ENCODE measurements around the gene TMA7B. TPM values are rescaled to one million over a fixed set of nuclear protein-coding genes. Genes with fewer than 3 reads are reported as not detected.

Gene TMA7B
- total RNA-seq, 3 donors from 2014 or later (not counting 1 experiment from before 2014, with no cell fraction given), result 2.6 to 8.7 (median 6.7) TPM

DNA sequence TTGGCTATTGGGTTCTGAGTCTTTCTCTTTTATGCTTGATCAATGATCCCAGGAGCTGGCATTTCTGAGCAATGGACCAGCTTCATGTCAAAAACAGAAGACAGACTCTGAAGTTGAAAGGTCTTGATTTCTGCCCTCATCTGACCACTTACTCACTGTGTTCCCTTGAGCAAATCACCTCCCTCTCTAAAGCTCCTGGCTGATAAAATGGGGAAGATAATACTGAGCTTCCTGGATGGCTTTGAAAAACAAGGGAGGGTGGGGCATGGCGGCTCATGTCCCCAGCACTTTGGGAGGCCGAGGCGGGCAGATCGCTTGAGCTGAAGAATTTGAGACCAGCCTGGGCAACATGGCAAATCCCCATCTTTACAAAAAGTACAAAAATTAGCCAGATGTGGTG, 40.9 kb downstream of the TMA7B start:
- no peaks in the 10 kb centered on the region for H3K9me3 Mint-ChIP-seq
- Histone ChIP-seq H3K9me3 (ENCODE audit: control insufficient read depth, insufficient read depth, low read length) (no peaks in the 10 kb centered on the region), H3K4me1 (ENCODE audit: control insufficient read depth, insufficient read depth, low read length) (no peaks in the 10 kb centered on the region), H3K36me3 (ENCODE audit: control insufficient read depth, insufficient read depth, low read length) (no peaks in the 10 kb centered on the region), H3K27me3 (ENCODE audit: control insufficient read depth, insufficient read depth, low read length) (no peaks in the 10 kb centered on the region), H3K4me3 (ENCODE audit: low read length) (no peak overlapping the region), H3K27ac (ENCODE audit: low read length) (no peak overlapping the region)
- H3K27me3 Mint-ChIP-seq (ENCODE audit: low read depth in 2 of 2), result peaks cover 10 to 25% of the 10 kb centered on the region in 2 donors
- no peak for ATAC-seq
- no peaks in the 10 kb centered on the region for H3K4me1 Mint-ChIP-seq
- TF ChIP-seq, protein P1, sequence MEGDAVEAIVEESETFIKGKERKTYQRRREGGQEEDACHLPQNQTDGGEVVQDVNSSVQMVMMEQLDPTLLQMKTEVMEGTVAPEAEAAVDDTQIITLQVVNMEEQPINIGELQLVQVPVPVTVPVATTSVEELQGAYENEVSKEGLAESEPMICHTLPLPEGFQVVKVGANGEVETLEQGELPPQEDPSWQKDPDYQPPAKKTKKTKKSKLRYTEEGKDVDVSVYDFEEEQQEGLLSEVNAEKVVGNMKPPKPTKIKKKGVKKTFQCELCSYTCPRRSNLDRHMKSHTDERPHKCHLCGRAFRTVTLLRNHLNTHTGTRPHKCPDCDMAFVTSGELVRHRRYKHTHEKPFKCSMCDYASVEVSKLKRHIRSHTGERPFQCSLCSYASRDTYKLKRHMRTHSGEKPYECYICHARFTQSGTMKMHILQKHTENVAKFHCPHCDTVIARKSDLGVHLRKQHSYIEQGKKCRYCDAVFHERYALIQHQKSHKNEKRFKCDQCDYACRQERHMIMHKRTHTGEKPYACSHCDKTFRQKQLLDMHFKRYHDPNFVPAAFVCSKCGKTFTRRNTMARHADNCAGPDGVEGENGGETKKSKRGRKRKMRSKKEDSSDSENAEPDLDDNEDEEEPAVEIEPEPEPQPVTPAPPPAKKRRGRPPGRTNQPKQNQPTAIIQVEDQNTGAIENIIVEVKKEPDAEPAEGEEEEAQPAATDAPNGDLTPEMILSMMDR (IDR thresholded peaks at IDR 0.05), result no peak
- H3K36me3 Mint-ChIP-seq, result no peaks in the 10 kb centered on the region
- H3K4me3 Mint-ChIP-seq, result no peak overlapping the region
- no peak overlapping the region for H3K27ac Mint-ChIP-seq
- 100% methylated on average over 4 of the region's 4 CpGs for WGBS (ENCODE audit: insufficient coverage)
- intact Hi-C loops (cut with micrococcal nuclease), result no loop called here
- DNase-seq, result no peak

DNA sequence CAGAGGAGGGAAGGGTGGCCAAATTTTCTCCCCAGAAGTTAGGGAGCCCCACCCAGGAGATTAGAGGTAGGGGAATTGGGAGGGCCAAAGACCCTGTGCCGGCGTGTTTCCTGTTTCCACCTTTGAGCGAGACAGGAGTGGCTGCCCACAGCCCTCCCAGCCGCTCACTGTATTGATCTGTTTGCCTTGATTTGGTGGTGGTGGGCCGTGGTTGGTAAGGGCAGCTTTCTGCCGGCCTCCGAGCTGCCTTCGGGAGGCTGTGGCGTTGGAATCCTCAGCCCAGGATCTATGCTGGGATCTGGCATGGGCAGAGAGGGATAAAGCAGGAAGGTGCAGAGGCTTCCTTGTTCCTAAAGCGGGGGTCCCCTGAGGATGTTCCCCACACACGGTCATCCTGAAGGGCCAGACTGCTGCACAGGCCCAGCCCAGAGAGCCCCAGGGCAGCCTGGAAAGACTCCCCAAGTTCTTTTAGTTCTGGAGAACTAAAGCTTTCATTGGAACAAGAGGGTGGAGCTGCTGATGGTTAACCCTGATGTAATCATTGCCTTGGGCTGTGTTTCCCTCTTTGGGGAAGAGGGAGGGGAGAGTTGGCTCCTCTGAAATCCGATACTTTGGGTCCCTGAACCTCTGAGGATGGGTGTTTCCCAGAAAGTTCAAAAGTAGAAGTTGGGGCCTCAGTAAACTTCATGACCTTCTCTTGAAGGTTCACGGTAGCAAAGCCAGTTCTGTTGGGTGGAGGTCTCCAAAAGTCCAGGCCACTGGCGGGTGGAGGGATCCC, 41.8 kb downstream of the TMA7B start:
- no peaks in the 10 kb centered on the region for H3K9me3 Mint-ChIP-seq

DNA sequence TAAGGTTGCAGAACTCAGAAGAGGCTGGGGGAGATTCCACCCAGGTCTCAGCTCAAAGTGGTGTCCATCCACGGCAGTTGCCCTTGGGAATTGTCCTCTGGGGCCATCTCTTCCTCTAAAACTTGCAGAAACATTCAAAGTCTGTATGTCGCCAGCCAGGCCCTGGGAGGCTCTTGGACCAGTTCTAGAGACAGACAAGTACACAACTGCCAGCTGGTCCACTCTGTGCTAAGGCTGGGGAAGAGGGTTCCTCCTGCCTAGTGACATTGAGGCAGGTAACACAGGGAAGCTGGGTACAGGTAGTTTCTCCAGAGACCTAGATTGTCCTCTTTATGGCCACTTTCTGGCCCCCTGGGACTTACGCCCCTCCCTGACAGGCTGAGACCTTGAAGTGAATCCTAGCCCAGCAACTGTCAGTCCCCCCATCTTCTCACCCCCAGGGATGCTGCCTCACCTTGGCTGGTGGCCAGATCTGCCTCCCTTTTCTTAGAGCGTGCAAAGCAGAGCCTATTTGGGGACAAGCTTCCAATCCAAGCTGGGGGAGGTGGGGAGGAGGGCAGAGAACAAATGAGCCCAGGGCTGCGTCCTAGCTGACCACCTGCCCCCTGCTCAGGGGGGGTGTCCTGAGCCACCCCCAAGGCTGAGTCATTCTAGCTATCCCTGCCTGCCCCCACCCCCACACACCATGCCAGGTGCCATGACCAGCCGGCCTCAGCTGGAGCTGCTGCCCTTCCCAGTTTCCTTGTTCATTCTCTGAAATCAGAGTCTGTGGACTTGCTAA, 42.9 kb downstream of the TMA7B start:
- no peak overlapping the region for H3K27ac ChIP-seq (ENCODE audit: low read length)
- Mint-ChIP-seq H3K9me3 (no peaks in the 10 kb centered on the region), H3K4me1 (peaks cover 0 to 6% of the 10 kb centered on the region in 2 donors), H3K27me3 (ENCODE audit: low read depth in 2 of 2) (peaks cover 16 to 18% of the 10 kb centered on the region in 2 donors), H3K36me3 (no peaks in the 10 kb centered on the region), H3K27ac (no peak overlapping the region), H3K4me3 (no peak overlapping the region)
- intact Hi-C loops (cut with micrococcal nuclease), result no loop called here
- ATAC-seq (no peak), DNase-seq (no peak)
- no peaks in the 10 kb centered on the region for H3K36me3 ChIP-seq (ENCODE audit: control insufficient read depth, insufficient read depth, low read length)
- H3K4me3 ChIP-seq (ENCODE audit: low read length), result no peak overlapping the region
- no peaks in the 10 kb centered on the region for H3K4me1 ChIP-seq (ENCODE audit: control insufficient read depth, insufficient read depth, low read length)
- 95% methylated on average over 5 of the region's 6 CpGs for WGBS (ENCODE audit: insufficient coverage)
- no peaks in the 10 kb centered on the region for H3K9me3 ChIP-seq (ENCODE audit: control insufficient read depth, insufficient read depth, low read length)
- H3K27me3 ChIP-seq (ENCODE audit: control insufficient read depth, insufficient read depth, low read length), result no peaks in the 10 kb centered on the region
- TF ChIP-seq, protein P1 (IDR thresholded peaks at IDR 0.05), result no peak

More for the DNA sequence above, 41.8 kb downstream of the TMA7B start:
- intact Hi-C loops (cut with micrococcal nuclease), result no loop called here
- Histone ChIP-seq H3K27ac (ENCODE audit: low read length) (no peak overlapping the region), H3K36me3 (ENCODE audit: control insufficient read depth, insufficient read depth, low read length) (no peaks in the 10 kb centered on the region), H3K4me1 (ENCODE audit: control insufficient read depth, insufficient read depth, low read length) (no peaks in the 10 kb centered on the region), H3K27me3 (ENCODE audit: control insufficient read depth, insufficient read depth, low read length) (no peaks in the 10 kb centered on the region), H3K4me3 (ENCODE audit: low read length) (no peak overlapping the region), H3K9me3 (ENCODE audit: control insufficient read depth, insufficient read depth, low read length) (no peaks in the 10 kb centered on the region)
- H3K4me1 Mint-ChIP-seq, result no peaks in the 10 kb centered on the region
- no peak overlapping the region for H3K4me3 Mint-ChIP-seq
- DNase-seq, result no peak
- no peaks in the 10 kb centered on the region for H3K36me3 Mint-ChIP-seq
- TF ChIP-seq, protein P1 (IDR thresholded peaks at IDR 0.05), result no peak
- peaks cover 13 to 17% of the 10 kb centered on the region in 2 donors for H3K27me3 Mint-ChIP-seq (ENCODE audit: low read depth in 2 of 2)
- no peak for ATAC-seq
- H3K27ac Mint-ChIP-seq, result no peak overlapping the region
- 78% methylated on average over 14 of the region's 14 CpGs for WGBS (ENCODE audit: insufficient coverage)

Data from natural killer cell (primary cell).